Activated CD4-positive, alpha-beta T cell treated with anti-CD3 and anti-CD28 coated beads, Interleukin-2, amount 50 U/mL, for 16 hours (primary cell): ENCODE data around the gene CHST13.

Experiments used
- DNase-seq: peaks from one replicate; pipeline ENCODE4 v3.0.0-alpha.2; 2020

The CHST13 gene

GRCh38 chr3:126511291-126511690, 12.7 kb upstream of the CHST13 start:
- no peak for DNase-seq

- DNase-seq, result no peak
Measured at GRCh38 chr3:126512026-126512425, 11.9 kb upstream of the CHST13 start.

GRCh38 chr3:126512916-126513650, 10.9 kb upstream of the CHST13 start:
- DNase-seq, result no peak

- DNase-seq, result no peak
Measured at GRCh38 chr3:126514161-126514560, 9.8 kb upstream of the CHST13 start.

- no peak for DNase-seq
Measured at GRCh38 chr3:126515066-126515706, 8.8 kb upstream of the CHST13 start.

GRCh38 chr3:126516152-126516935, 7.6 kb upstream of the CHST13 start:
- no peak for DNase-seq

- no peak for DNase-seq
Measured at GRCh38 chr3:126516936-126517290, 7.0 kb upstream of the CHST13 start.

GRCh38 chr3:126517291-126517951, 6.5 kb upstream of the CHST13 start, which contains the start of gene UROC1:
Gene UROC1 (minus strand): TSS chr3:126517773. CDS start chr3:126517719, 54 bp downstream.
- DNase-seq, result no peak

GRCh38 chr3:126517986-126518778, 5.8 kb upstream of the CHST13 start:
- no peak for DNase-seq

GRCh38 chr3:126518779-126519177, 5.2 kb upstream of the CHST13 start:
- DNase-seq, result no peak

GRCh38 chr3:126519506-126520455, 4.2 kb upstream of the CHST13 start:
- no peak for DNase-seq

- no peak for DNase-seq
Measured at GRCh38 chr3:126521122-126521891, 2.6 kb upstream of the CHST13 start.

GRCh38 chr3:126522363-126522788, 1.6 kb upstream of the CHST13 start:
- peak; percentile 37 for DNase-seq

- DNase-seq, result no peak
Measured at GRCh38 chr3:126524429-126524988, 554 bp downstream of the CHST13 start.

- DNase-seq, result no peak
Measured at GRCh38 chr3:126525091-126525852, 1.3 kb downstream of the CHST13 start.

- no peak for DNase-seq
Measured at GRCh38 chr3:126525853-126526667, 2.1 kb downstream of the CHST13 start.

- no peak for DNase-seq
Measured at GRCh38 chr3:126526668-126527005, 2.7 kb downstream of the CHST13 start.

GRCh38 chr3:126527006-126527405, 3.1 kb downstream of the CHST13 start:
- no peak for DNase-seq
